GM20431 (cell line): Measurements from ENCODE around the gene GMCL1.

Source experiments
- in situ Hi-C: fragments of 300-500 bp; cut with MseI, MboI; formaldehyde crosslinking; loops from one replicate; pipeline ENCODE4 v1.15.0; 2020; ENCODE audit warnings: low sequenced_read_pairs; ENCODE audit not compliant: unreplicated experiment

The GMCL1 gene

DNA sequence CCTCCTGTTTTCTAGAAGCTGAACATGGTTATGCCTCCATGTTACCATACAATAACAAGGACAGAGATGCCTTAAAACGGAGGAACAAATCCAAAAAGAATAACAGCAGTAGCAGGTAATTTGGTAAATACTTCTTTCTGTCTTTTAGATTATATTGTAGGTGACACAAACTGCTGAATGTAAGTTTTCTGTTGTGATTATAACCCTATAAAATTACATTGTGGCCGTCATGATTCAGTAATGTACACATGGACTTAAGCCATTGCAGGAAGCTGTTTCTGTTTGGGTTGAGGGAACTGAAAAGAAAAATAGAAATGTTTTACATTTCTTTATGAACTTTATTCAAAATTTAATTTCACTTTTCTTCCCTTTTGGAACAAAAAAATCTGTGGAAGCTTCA lies 86.6 kb downstream of the GMCL1 start:
- in situ Hi-C loops: loop anchor here (25.0 kb wide), 1 partner anchor 246 kb away; no protein-coding TSS in a partner anchor

- in situ Hi-C loops: loop anchor here (25.0 kb wide), 1 partner anchor 244 kb away; no protein-coding TSS in a partner anchor
These were observed 88.4 kb downstream of the GMCL1 start for GRCh38 chr2:69917852-69918251.

GRCh38 chr2:69918401-69918800 lies 88.9 kb downstream of the GMCL1 start:
- in situ Hi-C loops: loop anchor here (25.0 kb wide), 1 partner anchor 244 kb away; no protein-coding TSS in a partner anchor

GRCh38 chr2:69923116-69923515 lies 93.7 kb downstream of the GMCL1 start:
- in situ Hi-C loops: loop anchor here (25.0 kb wide), 1 partner anchor 239 kb away; no protein-coding TSS in a partner anchor

GRCh38 chr2:69926849-69927515 lies 97.5 kb downstream of the GMCL1 start:
- in situ Hi-C loops: no loop called here
